Prostate gland (tissue), 2 donors: Measurements from ENCODE around the gene ALKBH5. TPM values are rescaled to one million over a fixed set of nuclear protein-coding genes. Genes with fewer than 3 reads are reported as not detected.
A peak's percentile ranks its signal among the peaks of the same experiment; 100 is the strongest.

Experiments used
- DNase-seq: peaks from one replicate; pipeline ENCODE4 v3.0.0-alpha.2; 2019; ENCODE audit warnings: low spot score
- H3K27ac ChIP-seq, 2 donors: fragments of 200-600 bp; sonication (generic); 2 replicates each; pipeline ENCODE4 v1.5.1; 2017 to 2019
- H3K27me3 ChIP-seq: fragments of 200-600 bp; sonication (generic); replicated peaks from 2 replicates; pipeline ENCODE4 v1.5.1; 2019; ENCODE audit not compliant: insufficient read depth
- H3K36me3 ChIP-seq, 2 donors: fragments of 200-600 bp; sonication (generic); 1 replicate in 1 of 2; 2 replicates in 1 of 2; pipeline versions ENCODE4 v1.5.1 to v1.8.1; 2017 to 2019
- H3K4me1 ChIP-seq: fragments of 200-600 bp; sonication (generic); replicated peaks from 2 replicates; pipeline ENCODE4 v1.5.1; 2019
- H3K4me3 ChIP-seq, 2 donors: fragments of 200-600 bp; sonication (generic); 2 replicates each; pipeline ENCODE4 v1.5.1; 2017 to 2019
- H3K9me3 ChIP-seq: fragments of 200-600 bp; sonication (generic); 2 replicates; pipeline ENCODE4 v1.5.1; 2017
- CTCF ChIP-seq, 4 experiments: fragments of 200-600 bp in 2 of 4; fragments of 450-650 bp in 2 of 4; sonication (generic) in 2 of 4; IDR thresholded peaks; 1 replicate in 3 of 4; 2 replicates in 1 of 4; pipeline ENCODE4 v1.5.1; 2016 to 2019; ENCODE audit warnings: antibody characterized with exemption in 4 of 4, mild to moderate bottlenecking in 2 of 4, moderate library complexity in 2 of 4
- POLR2A ChIP-seq: fragments of 450-650 bp; IDR thresholded peaks from one replicate; pipeline ENCODE4 v1.6.1; 2016; ENCODE audit warnings: antibody characterized with exemption, mild to moderate bottlenecking
- POLR2AphosphoS5 ChIP-seq: sonication (generic); formaldehyde crosslinking; IDR thresholded peaks from one replicate; pipeline ENCODE4 v1.6.1; 2017; ENCODE audit warnings: antibody characterized with exemption
- WGBS: methylation state at CpG from one replicate; pipeline ENCODE4 v1.1.5; 2018; 5-methylcytosine and 5-hydroxymethylcytosine counted together
- intact Hi-C: fragments of 100-400 bp; cut with DNase I; formaldehyde crosslinking; loops from one replicate; pipeline ENCODE4 v1.14.2; 2022
- total RNA-seq, 2 donors: library from RNA; depleted of rRNA; stranded (reverse); fragments of >200 nt; gene quantifications; one replicate each; pipeline ENCODE4 v1.1.0, GENCODE V29; 2016

Gene ALKBH5
- total RNA-seq, 2 donors from 2014 or later, result 132 to 230 TPM

- intact Hi-C loops, result no loop called here
- Histone ChIP-seq H3K9me3 (no peaks in the 10 kb centered on the region), H3K27ac (no peak overlapping the region), H3K4me1 (no peaks in the 10 kb centered on the region), H3K36me3 (peaks cover 8% of the 10 kb centered on the region in 2 donors), H3K27me3 (no peaks in the 10 kb centered on the region), H3K4me3 (no peak overlapping the region)
- WGBS, result 84% methylated on average over 28 of the region's 28 CpGs
- TF ChIP-seq POLR2AphosphoS5, result no peak
- no peak for TF ChIP-seq POLR2A
- no peak for DNase-seq
These were observed 57.7 kb downstream of the ALKBH5 start for GRCh38 chr17:18241229-18241871.

GRCh38 chr17:18245038-18245776 is 61.6 kb downstream of the ALKBH5 start:
- Histone ChIP-seq H3K27ac (no peak overlapping the region), H3K27me3 (no peaks in the 10 kb centered on the region), H3K4me3 (no peak overlapping the region), H3K36me3 (peaks cover 8% of the 10 kb centered on the region in 2 donors), H3K4me1 (no peaks in the 10 kb centered on the region), H3K9me3 (no peaks in the 10 kb centered on the region)
- intact Hi-C loops, result no loop called here
- TF ChIP-seq POLR2AphosphoS5 (no peak), POLR2A (no peak)
- no peak for DNase-seq
- WGBS, result 88% methylated on average over 21 of the region's 21 CpGs

- Histone ChIP-seq H3K9me3 (no peaks in the 10 kb centered on the region), H3K27me3 (no peaks in the 10 kb centered on the region), H3K4me3 (peak overlapping the region in 1 of 2 donors; percentile 32), H3K36me3 (peaks cover 8% of the 10 kb centered on the region in 2 donors), H3K4me1 (no peaks in the 10 kb centered on the region), H3K27ac (peak overlapping the region in 1 of 2 donors; percentile 80)
- TF ChIP-seq POLR2A (no peak), CTCF (IDR thresholded peaks at IDR 0.05) (no peak), POLR2AphosphoS5 (no peak)
- 73% methylated on average over 23 of the region's 24 CpGs for WGBS
- DNase-seq, result no peak
- intact Hi-C loops, result no loop called here
These were observed 62.6 kb downstream of the ALKBH5 start for GRCh38 chr17:18246109-18246725.

- peak overlapping the region; percentile 7 to 32 for H3K4me3 ChIP-seq
- peaks cover 8% of the 10 kb centered on the region in 2 donors for H3K36me3 ChIP-seq
- WGBS, result 19% methylated on average over 43 of the region's 46 CpGs
- intact Hi-C loops, result no loop called here
- no peaks in the 10 kb centered on the region for H3K4me1 ChIP-seq
- DNase-seq, result peak; percentile 90
- H3K27ac ChIP-seq, result peak overlapping the region; percentile 70 to 80
- TF ChIP-seq POLR2AphosphoS5 (peak; percentile 68), POLR2A (no peak), CTCF (IDR thresholded peaks at IDR 0.05) (peak in 1 of 4 experiments; percentile 5)
- H3K27me3 ChIP-seq, result no peaks in the 10 kb centered on the region
- H3K9me3 ChIP-seq, result no peaks in the 10 kb centered on the region
These were observed 63.4 kb downstream of the ALKBH5 start for GRCh38 chr17:18246880-18247612.

- H3K4me3 ChIP-seq, result no peak overlapping the region
- 69% methylated on average over 30 of the region's 30 CpGs for WGBS
- peaks cover 8% of the 10 kb centered on the region in 2 donors for H3K36me3 ChIP-seq
- no peaks in the 10 kb centered on the region for H3K27me3 ChIP-seq
- peak; percentile 37 for DNase-seq
- H3K4me1 ChIP-seq, result no peaks in the 10 kb centered on the region
- no peaks in the 10 kb centered on the region for H3K9me3 ChIP-seq
- H3K27ac ChIP-seq, result peak overlapping the region; percentile 70 to 80
- TF ChIP-seq CTCF (IDR thresholded peaks at IDR 0.05) (no peak), POLR2AphosphoS5 (no peak), POLR2A (no peak)
- intact Hi-C loops, result no loop called here
These were observed 64.0 kb downstream of the ALKBH5 start for GRCh38 chr17:18247613-18248001.
